Loucy (cell line): Measurements from ENCODE around the gene SLC26A3.

Experiments used
- EZH2phosphoT487 ChIP-seq: fragments of 200-600 bp; IDR thresholded peaks from 2 replicates; pipeline ENCODE4 v1.6.1; 2018; ENCODE audit warnings: antibody characterized with exemption, mild to moderate bottlenecking, moderate library complexity, borderline replicate concordance
- TF ChIP-seq, protein P1 (sequence below): fragments of 200-600 bp; sonication (generic); conservative IDR thresholded peaks from 2 replicates; pipeline ENCODE4 v1.5.1; 2014; ENCODE audit warnings: mild to moderate bottlenecking, antibody characterized with exemption, low read length

DNA sequence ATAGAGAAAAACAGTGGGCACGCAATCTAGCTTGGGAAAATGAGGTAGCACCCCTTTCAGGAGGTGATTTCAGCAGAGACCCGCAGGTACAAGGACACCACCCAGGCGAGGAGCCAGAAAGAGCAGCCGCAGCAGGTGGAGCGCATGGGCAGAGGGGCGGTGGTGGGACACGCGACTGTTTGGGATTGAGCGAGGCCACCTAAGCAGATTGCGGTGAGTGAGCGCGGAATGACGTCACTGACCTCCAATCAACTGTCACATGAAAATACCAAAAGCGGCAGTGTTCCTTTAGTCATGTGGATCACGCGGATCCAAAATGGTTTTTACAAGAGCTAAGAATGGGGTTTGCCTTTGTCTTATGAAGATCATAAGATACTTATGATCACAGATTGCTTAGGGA, 40.2 kb upstream of the SLC26A3 start:
- TF ChIP-seq, protein P1, sequence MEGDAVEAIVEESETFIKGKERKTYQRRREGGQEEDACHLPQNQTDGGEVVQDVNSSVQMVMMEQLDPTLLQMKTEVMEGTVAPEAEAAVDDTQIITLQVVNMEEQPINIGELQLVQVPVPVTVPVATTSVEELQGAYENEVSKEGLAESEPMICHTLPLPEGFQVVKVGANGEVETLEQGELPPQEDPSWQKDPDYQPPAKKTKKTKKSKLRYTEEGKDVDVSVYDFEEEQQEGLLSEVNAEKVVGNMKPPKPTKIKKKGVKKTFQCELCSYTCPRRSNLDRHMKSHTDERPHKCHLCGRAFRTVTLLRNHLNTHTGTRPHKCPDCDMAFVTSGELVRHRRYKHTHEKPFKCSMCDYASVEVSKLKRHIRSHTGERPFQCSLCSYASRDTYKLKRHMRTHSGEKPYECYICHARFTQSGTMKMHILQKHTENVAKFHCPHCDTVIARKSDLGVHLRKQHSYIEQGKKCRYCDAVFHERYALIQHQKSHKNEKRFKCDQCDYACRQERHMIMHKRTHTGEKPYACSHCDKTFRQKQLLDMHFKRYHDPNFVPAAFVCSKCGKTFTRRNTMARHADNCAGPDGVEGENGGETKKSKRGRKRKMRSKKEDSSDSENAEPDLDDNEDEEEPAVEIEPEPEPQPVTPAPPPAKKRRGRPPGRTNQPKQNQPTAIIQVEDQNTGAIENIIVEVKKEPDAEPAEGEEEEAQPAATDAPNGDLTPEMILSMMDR: no peak
- no peak for TF ChIP-seq EZH2phosphoT487
